PFSK-1 (cell line): ENCODE data around the gene CAMKMT.

Experiments used
- FOXP2 ChIP-seq: optimal IDR thresholded peaks from 2 replicates; pipeline ENCODE3; 2011; ENCODE audit warnings: borderline replicate concordance, control low read depth, inconsistent platforms; ENCODE audit not compliant: insufficient read depth; ENCODE audit errors: extremely low read length, extremely low read depth
- POLR2AphosphoS5 ChIP-seq: IDR thresholded peaks from 2 replicates; pipeline ENCODE4 v1.6.1; 2012; ENCODE audit warnings: low read depth, mild to moderate bottlenecking, control low read depth, low read length, moderate library complexity
- REST ChIP-seq, 2 experiments: IDR thresholded peaks; 2 replicates each; pipeline versions ENCODE4 v1.6.1 to v1.8.0; 2011 to 2012; ENCODE audit warnings: low read depth in 2 of 2, low read length in 2 of 2, control low read depth in 1 of 2, inconsistent platforms in 1 of 2, mild to moderate bottlenecking in 1 of 2, moderate library complexity in 1 of 2; ENCODE audit not compliant: insufficient read depth in 1 of 2
- SIN3A ChIP-seq: IDR thresholded peaks from 2 replicates; pipeline ENCODE4 v1.6.1; 2012; ENCODE audit warnings: mild to moderate bottlenecking, low read length, moderate library complexity, borderline replicate concordance; ENCODE audit not compliant: insufficient read depth
- TAF1 ChIP-seq: IDR thresholded peaks from 2 replicates; pipeline ENCODE4 v1.6.1; 2012; ENCODE audit warnings: low read length, control low read depth, borderline replicate concordance; ENCODE audit not compliant: insufficient read depth

Gene CAMKMT

DNA sequence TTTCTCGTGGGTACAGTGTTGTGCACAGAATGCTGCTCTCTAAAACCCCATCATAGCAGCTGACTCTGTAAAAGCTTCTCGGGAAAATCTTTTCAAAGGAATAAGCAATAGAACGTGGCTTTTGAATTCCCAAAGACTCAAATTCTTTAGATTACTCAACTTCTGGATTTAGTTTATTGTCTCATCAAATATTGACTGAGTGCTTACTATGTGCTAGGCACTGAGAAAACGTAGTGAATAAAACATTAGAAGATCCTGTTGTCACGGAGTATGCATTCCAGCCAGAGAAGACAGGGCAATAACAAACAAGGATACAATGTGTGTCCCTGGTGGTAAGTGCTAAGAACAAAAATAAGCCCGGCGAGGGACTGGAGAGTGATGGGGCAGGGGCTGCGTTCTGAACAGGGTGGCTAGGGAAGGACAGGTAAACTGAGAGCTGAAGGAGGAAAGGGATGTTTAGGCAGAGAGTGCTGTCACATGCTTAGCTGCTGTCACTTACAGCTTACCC is 401.6 kb downstream of the CAMKMT start:
- TF ChIP-seq TAF1 (no peak), POLR2AphosphoS5 (no peak), SIN3A (no peak), REST (IDR thresholded peaks at IDR 0.05; ENCODE audit: insufficient read depth in 1 of 2, low read depth in 2 of 2, low read length in 2 of 2) (no peak), FOXP2 (no peak)

DNA sequence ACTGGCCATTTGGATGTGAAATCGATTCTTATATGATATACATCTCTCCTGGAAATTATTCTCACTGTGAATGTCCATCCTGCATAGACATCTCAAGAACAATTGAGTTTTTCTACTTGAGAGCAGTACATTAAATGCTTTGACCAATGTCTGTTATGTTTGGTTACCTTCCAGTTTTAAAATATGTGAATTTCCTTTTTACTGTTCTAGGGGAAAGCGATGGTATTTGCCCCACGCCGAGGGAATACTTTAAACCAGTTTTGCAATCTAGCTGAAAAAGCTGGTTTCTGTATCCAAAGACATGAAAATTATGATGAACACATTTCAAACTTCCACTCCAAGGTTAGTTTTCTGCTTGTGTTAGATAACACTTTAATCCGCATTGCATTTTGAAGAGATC is 404.5 kb downstream of the CAMKMT start:
- no peak for TF ChIP-seq TAF1
- no peak for TF ChIP-seq POLR2AphosphoS5

DNA sequence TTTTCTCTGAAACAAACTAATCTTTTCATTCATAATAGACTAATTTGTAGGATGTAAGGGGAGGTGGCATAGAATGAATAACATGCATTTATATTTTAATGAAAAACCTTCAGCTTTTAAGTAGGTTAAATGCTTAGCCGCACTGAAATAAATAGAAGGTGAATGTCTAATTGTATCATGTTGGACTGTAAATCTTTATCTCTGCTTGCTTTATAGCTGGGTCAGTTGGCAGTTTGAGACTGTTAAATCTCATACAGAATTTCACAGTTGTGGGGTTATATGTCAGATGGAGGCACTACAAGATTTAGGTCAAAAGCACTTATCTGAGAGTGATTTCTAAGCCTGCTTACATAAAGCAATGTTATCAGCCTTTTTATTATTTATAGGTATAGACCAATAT is 405.0 kb downstream of the CAMKMT start:
- TF ChIP-seq SIN3A (no peak), POLR2AphosphoS5 (no peak), REST (IDR thresholded peaks at IDR 0.05; ENCODE audit: insufficient read depth in 1 of 2, low read depth in 2 of 2, low read length in 2 of 2) (no peak), FOXP2 (no peak), TAF1 (no peak)

- no peak for TF ChIP-seq POLR2AphosphoS5
- no peak for TF ChIP-seq TAF1
- TF ChIP-seq REST (IDR thresholded peaks at IDR 0.05; ENCODE audit: insufficient read depth in 1 of 2, low read depth in 2 of 2, low read length in 2 of 2) = no peak
- TF ChIP-seq SIN3A = no peak
- no peak for TF ChIP-seq FOXP2
These were observed 405.9 kb downstream of the CAMKMT start for GRCh38 chr2:44767691-44768090.

DNA sequence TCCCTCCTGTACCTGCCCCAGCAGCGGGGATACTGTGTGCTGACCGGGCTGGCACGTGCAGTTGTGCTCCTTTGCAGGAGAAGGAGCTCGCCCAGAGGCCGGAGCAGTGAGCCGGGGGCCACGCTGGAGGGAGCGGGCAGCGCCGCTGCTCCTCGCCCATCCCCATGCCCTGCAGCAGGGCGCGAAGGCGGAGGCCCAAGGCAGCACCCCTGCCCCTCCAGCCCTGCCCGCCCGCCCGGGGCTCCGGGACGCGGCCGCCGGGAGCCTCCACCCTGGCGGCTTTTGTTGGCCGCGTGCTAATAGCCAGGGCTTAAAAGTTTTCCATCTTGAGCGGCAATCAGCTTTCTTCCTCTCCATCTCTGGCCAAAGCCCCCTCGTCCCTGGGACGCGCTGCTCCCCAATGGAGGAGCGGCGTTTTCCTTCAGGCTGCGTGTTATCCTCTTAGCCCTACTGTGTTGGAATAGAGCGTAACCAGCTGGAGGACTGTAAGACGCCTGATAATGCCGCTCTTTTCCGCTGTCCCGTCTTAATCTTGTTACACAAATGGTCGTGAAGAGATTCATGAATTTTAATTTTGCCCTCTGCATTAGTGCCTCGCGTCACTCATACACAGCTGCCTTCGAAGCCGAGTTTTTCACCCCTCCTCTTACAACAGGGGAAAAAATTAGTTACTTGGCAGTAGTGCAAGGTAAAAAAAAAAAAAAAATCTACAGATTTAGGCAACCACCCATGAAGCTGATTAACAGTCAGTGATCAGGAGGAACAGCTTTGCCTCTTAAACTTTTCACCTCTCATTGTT is 406.9 kb downstream of the CAMKMT start:
- no peak for TF ChIP-seq SIN3A
- TF ChIP-seq POLR2AphosphoS5 = no peak
- no peak for TF ChIP-seq TAF1
- no peak for TF ChIP-seq REST (IDR thresholded peaks at IDR 0.05; ENCODE audit: insufficient read depth in 1 of 2, low read depth in 2 of 2, low read length in 2 of 2)
- TF ChIP-seq FOXP2 = no peak
